Lower leg skin (tissue), 4 donors: ENCODE data around the gene KRCC1. TPM values are rescaled to one million over a fixed set of nuclear protein-coding genes. Genes with fewer than 3 reads are reported as not detected.

ENCODE experiments used
- DNase-seq, 2 donors: peaks; one replicate each; pipeline ENCODE4 v3.0.0-alpha.2; 2019; ENCODE audit warnings: low spot score in 2 of 2
- H3K4me3 ChIP-seq: fragments of 200-600 bp; sonication (generic); 2 replicates; pipeline ENCODE4 v1.5.1; 2017; ENCODE audit warnings: mild to moderate bottlenecking, low read depth; ENCODE audit not compliant: poor library complexity, severe bottlenecking
- CTCF ChIP-seq, 3 donors: fragments of 450-650 bp; IDR thresholded peaks; one replicate each; pipeline ENCODE4 v1.5.1; 2016; ENCODE audit warnings: antibody characterized with exemption in 3 of 3, mild to moderate bottlenecking in 3 of 3, moderate library complexity in 2 of 3
- POLR2A ChIP-seq, 2 donors: fragments of 450-650 bp; IDR thresholded peaks; one replicate each; pipeline ENCODE4 v1.6.1; 2016 to 2017; ENCODE audit warnings: antibody characterized with exemption in 2 of 2, mild to moderate bottlenecking in 1 of 2, moderate library complexity in 1 of 2
- WGBS, 2 donors: methylation state at CpG; one replicate each; pipeline ENCODE4 v1.1.5; 2018; 5-methylcytosine and 5-hydroxymethylcytosine counted together
- intact Hi-C: fragments of 100-400 bp; cut with DNase I; formaldehyde crosslinking; loops from one replicate; pipeline ENCODE4 v1.15.0; 2023; ENCODE audit warnings: low total_unique reads
- total RNA-seq, 4 donors: library from RNA; depleted of rRNA; stranded (reverse); fragments of >200 nt; gene quantifications; one replicate each; pipeline ENCODE4 v1.1.0, GENCODE V29; 2016

KRCC1 gene
- 10 to 100 TPM; 11.5 to 27.9 (median 16.3) TPM for total RNA-seq

GRCh38 chr2:88055371-88056128 is at the start of gene KRCC1:
TSS of gene KRCC1 (minus strand) at chr2:88055783. CDS start at chr2:88028563, 27,220 bp downstream.
- WGBS, 2 donors, result 0 to 1% methylated on average over 29 to 63 of the region's 77 CpGs
- TF ChIP-seq CTCF (IDR thresholded peaks at IDR 0.05) (no peak), POLR2A (IDR thresholded peaks at IDR 0.05) (peak in 1 of 2 donors; percentile 36)
- DNase-seq, result peak; percentile 94 to 99
- peak within 1 kb of the TSS; percentile 96 for H3K4me3 ChIP-seq
- intact Hi-C loops, result loop anchor here (10.0 kb wide), 1 partner anchor 119 kb away; the partner anchor contains the start of gene THNSL2

- intact Hi-C loops, result no loop called here
- WGBS, 2 donors, result 54 to 61% methylated on average over 3 of the region's 3 CpGs
- no peak for DNase-seq
- TF ChIP-seq CTCF (IDR thresholded peaks at IDR 0.05) (no peak), POLR2A (IDR thresholded peaks at IDR 0.05) (no peak)
- H3K4me3 ChIP-seq, result no peak overlapping the region
Measured at GRCh38 chr2:88100489-88100858, 44.9 kb upstream of the KRCC1 start.

- no peak overlapping the region for H3K4me3 ChIP-seq
- TF ChIP-seq POLR2A (IDR thresholded peaks at IDR 0.05), result no peak
- no peak for TF ChIP-seq CTCF (IDR thresholded peaks at IDR 0.05)
- WGBS, 2 donors, result 25 to 32% methylated on average over 5 of the region's 5 CpGs
- no peak for DNase-seq
- intact Hi-C loops, result no loop called here
Measured at GRCh38 chr2:88099798-88100488, 44.4 kb upstream of the KRCC1 start.

GRCh38 chr2:88098558-88098900 is 42.9 kb upstream of the KRCC1 start:
- intact Hi-C loops, result no loop called here
- no peak for DNase-seq

GRCh38 chr2:88097891-88098557 is 42.4 kb upstream of the KRCC1 start:
- 94 to 97% methylated on average over 4 of the region's 4 CpGs for WGBS, 2 donors
- intact Hi-C loops, result no loop called here

More at GRCh38 chr2:88098558-88098900, 42.9 kb upstream of the KRCC1 start:
- no peak overlapping the region for H3K4me3 ChIP-seq
- TF ChIP-seq POLR2A (IDR thresholded peaks at IDR 0.05) (no peak), CTCF (IDR thresholded peaks at IDR 0.05) (no peak)

More at GRCh38 chr2:88097891-88098557, 42.4 kb upstream of the KRCC1 start:
- H3K4me3 ChIP-seq, result no peak overlapping the region
- no peak for DNase-seq
- TF ChIP-seq POLR2A (IDR thresholded peaks at IDR 0.05), result no peak
- TF ChIP-seq CTCF (IDR thresholded peaks at IDR 0.05), result no peak
